ENCODE data around the gene RER1. TPM values are rescaled to one million over a fixed set of nuclear protein-coding genes. Genes with fewer than 3 reads are reported as not detected.

The RER1 gene
- total and polyA plus RNA-seq, 3 experiments from 2014 or later, result 166 to 222 (median 214) TPM

- Mint-ChIP-seq H3K4me3 (peak overlapping the region in 2 of 7 donors; percentile 9 to 48), H3K36me3 (peaks cover 0 to 69% (median 7%) of the 10 kb centered on the region in 3 donors), H3K9me3 (no peaks in the 10 kb centered on the region), H3K27ac (peak overlapping the region in 2 of 8 donors; percentile 56 to 77), H3K27me3 (no peaks in the 10 kb centered on the region), H3K4me1 (peaks cover 32 to 61% (median 44%) of the 10 kb centered on the region in 3 donors)
- CTCF ChIA-PET, result interaction anchor here (1.6 kb wide), 1 partner anchor 200 kb away, joined by 6 read pairs; the partner anchor contains the start of gene FAAP20
- no peaks in the 10 kb centered on the region for H3K27me3 ChIP-seq (ENCODE audit: insufficient read depth, low read length, poor library complexity, severe bottlenecking)
- no peak for DNase-seq
- H3K4me3 ChIP-seq (ENCODE audit: low read length), result no peak overlapping the region
- no peaks in the 10 kb centered on the region for H3K9me3 ChIP-seq (ENCODE audit: low read length)
- no peak overlapping the region for H3K27ac ChIP-seq (ENCODE audit: low read depth, low read length)
- H3K4me1 ChIP-seq (ENCODE audit: insufficient read depth, low read length), result peaks cover 34% of the 10 kb centered on the region
- H3K36me3 ChIP-seq (ENCODE audit: insufficient read depth, low read length), result peaks cover 44% of the 10 kb centered on the region
- POLR2A ChIA-PET, result no interaction called here
Measured at GRCh38 chr1:2395245-2395644, 3.6 kb downstream of the RER1 start.

DNA sequence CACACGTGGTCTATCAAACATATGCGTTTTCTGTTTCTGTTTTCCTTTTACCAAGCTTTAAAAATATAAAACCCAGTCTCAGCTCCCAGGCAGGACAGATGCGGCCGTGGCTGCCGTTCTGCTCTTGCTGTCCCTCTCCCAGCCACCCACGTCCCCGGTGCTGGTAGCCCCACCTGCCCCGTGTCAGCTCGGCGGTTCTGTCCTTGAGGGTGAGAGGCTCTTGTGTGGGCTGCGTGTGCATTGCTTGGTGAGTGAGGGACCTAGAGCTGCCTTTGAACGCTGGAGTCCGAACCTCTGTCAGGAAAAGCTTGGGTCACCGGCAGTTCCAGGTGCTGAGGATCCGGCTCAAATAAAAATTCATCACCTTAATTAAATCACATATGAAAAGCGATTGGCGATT is 4.4 kb downstream of the RER1 start:
- no peak overlapping the region for H3K4me3 Mint-ChIP-seq
- Histone ChIP-seq H3K4me1 (ENCODE audit: insufficient read depth, low read length) (peaks cover 27% of the 10 kb centered on the region), H3K36me3 (ENCODE audit: insufficient read depth, low read length) (peaks cover 52% of the 10 kb centered on the region), H3K27ac (ENCODE audit: low read depth, low read length) (no peak overlapping the region), H3K4me3 (ENCODE audit: low read length) (no peak overlapping the region), H3K9me3 (ENCODE audit: low read length) (no peaks in the 10 kb centered on the region), H3K27me3 (ENCODE audit: insufficient read depth, low read length, poor library complexity, severe bottlenecking) (no peaks in the 10 kb centered on the region)
- H3K27me3 Mint-ChIP-seq, result no peaks in the 10 kb centered on the region
- ChIA-PET CTCF (interaction anchor here (1.6 kb wide), 1 partner anchor 201 kb away, joined by 6 read pairs; the partner anchor contains the start of gene FAAP20), POLR2A (no interaction called here)
- H3K9me3 Mint-ChIP-seq, result no peaks in the 10 kb centered on the region
- DNase-seq, result no peak
- H3K36me3 Mint-ChIP-seq, result peaks cover 0 to 76% (median 9%) of the 10 kb centered on the region in 3 donors
- H3K4me1 Mint-ChIP-seq, result peaks cover 32 to 61% (median 50%) of the 10 kb centered on the region in 3 donors
- peak overlapping the region in 2 of 8 donors; percentile 24 to 56 for H3K27ac Mint-ChIP-seq

DNA sequence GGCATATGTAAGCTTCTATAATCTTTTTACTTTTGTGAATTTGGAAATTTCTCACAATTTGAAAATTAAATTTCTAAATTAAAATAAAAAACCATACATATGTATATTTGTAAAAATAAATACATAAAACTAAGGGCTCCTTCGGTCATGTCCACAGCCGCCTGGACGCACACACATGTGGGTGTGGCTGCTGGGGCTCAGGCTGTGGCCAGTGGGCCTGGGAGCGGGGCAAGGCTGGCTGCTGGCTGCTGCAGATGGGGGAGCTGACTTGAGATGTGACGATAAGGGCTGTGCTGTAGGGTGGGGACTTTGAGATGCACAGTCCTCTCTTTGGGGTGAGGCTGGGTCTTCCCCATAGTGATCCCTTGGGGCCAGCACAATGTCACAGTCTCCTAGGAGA is 4.8 kb downstream of the RER1 start:
- Histone ChIP-seq H3K36me3 (ENCODE audit: insufficient read depth, low read length) (peaks cover 54% of the 10 kb centered on the region), H3K27me3 (ENCODE audit: insufficient read depth, low read length, poor library complexity, severe bottlenecking) (no peaks in the 10 kb centered on the region), H3K9me3 (ENCODE audit: low read length) (no peaks in the 10 kb centered on the region), H3K4me3 (ENCODE audit: low read length) (no peak overlapping the region), H3K27ac (ENCODE audit: low read depth, low read length) (no peak overlapping the region), H3K4me1 (ENCODE audit: insufficient read depth, low read length) (peaks cover 27% of the 10 kb centered on the region)
- POLR2A ChIA-PET, result no interaction called here
- no peak for DNase-seq
- CTCF ChIA-PET, result interaction anchor here (1.6 kb wide), 1 partner anchor 202 kb away, joined by 6 read pairs; the partner anchor contains the start of gene FAAP20
- peak overlapping the region in 2 of 8 donors; percentile 34 to 56 for H3K27ac Mint-ChIP-seq
- no peaks in the 10 kb centered on the region for H3K9me3 Mint-ChIP-seq
- no peaks in the 10 kb centered on the region for H3K27me3 Mint-ChIP-seq
- peaks cover 0 to 78% (median 9%) of the 10 kb centered on the region in 3 donors for H3K36me3 Mint-ChIP-seq
- peaks cover 32 to 60% (median 50%) of the 10 kb centered on the region in 3 donors for H3K4me1 Mint-ChIP-seq
- H3K4me3 Mint-ChIP-seq, result peak overlapping the region in 1 of 7 donors; percentile 30

DNA sequence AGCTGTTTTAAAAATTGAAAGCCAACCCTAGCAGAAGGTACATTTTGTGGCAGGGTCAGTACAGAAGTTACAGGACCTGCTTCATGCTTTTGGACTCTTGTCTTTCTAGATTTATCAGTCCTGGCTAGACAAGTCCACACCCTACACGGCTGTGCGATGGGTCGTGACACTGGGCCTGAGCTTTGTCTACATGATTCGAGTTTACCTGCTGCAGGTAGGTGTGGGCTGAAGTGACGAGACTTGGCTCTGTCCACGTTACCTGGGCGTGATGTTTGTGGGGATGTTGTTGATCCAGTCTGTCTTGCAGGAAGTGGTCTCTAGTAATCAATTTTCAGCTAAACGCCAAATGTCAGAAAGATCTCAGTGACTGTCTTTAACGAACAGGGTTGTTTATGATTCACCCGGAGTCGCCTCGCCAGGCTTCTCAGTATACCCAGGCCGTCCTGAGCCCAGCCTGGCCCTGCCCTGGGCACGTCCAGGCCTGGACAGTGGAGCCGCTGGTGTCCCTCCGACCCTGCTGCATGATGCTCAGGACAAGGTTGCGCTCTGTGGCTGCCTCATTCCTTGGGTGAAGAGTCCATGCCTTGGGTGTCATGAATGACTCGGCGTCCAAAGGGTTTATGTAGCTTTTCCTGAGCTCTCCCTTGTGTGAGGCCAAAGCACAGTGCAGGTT is 5.5 kb downstream of the RER1 start:
- no peak for DNase-seq
- H3K27ac ChIP-seq (ENCODE audit: low read depth, low read length), result no peak overlapping the region
- H3K4me1 Mint-ChIP-seq, result peaks cover 32 to 60% (median 49%) of the 10 kb centered on the region in 3 donors
- H3K27ac Mint-ChIP-seq, result peak overlapping the region in 4 of 8 donors; percentile 17 to 56 (median 47)
- no peaks in the 10 kb centered on the region for H3K9me3 Mint-ChIP-seq
- H3K27me3 Mint-ChIP-seq, result no peaks in the 10 kb centered on the region
- ChIA-PET CTCF (interaction anchor here (1.6 kb wide), 1 partner anchor 202 kb away, joined by 6 read pairs; the partner anchor contains the start of gene FAAP20), POLR2A (no interaction called here)
- H3K4me3 Mint-ChIP-seq, result peak overlapping the region in 1 of 7 donors; percentile 30
- H3K4me1 ChIP-seq (ENCODE audit: insufficient read depth, low read length), result peaks cover 26% of the 10 kb centered on the region
- H3K27me3 ChIP-seq (ENCODE audit: insufficient read depth, low read length, poor library complexity, severe bottlenecking), result no peaks in the 10 kb centered on the region
- no peak overlapping the region for H3K4me3 ChIP-seq (ENCODE audit: low read length)
- peaks cover 61% of the 10 kb centered on the region for H3K36me3 ChIP-seq (ENCODE audit: insufficient read depth, low read length)
- peaks cover 0 to 85% (median 10%) of the 10 kb centered on the region in 3 donors for H3K36me3 Mint-ChIP-seq
- H3K9me3 ChIP-seq (ENCODE audit: low read length), result no peaks in the 10 kb centered on the region

GRCh38 chr1:2398871-2399270 is 7.2 kb downstream of the RER1 start:
- peaks cover 16 to 44% (median 32%) of the 10 kb centered on the region in 3 donors for H3K4me1 Mint-ChIP-seq
- no peak for DNase-seq
- ChIA-PET POLR2A (no interaction called here), CTCF (no interaction called here)
- Histone ChIP-seq H3K27ac (ENCODE audit: low read depth, low read length) (no peak overlapping the region), H3K4me1 (ENCODE audit: insufficient read depth, low read length) (peaks cover 9% of the 10 kb centered on the region), H3K9me3 (ENCODE audit: low read length) (no peaks in the 10 kb centered on the region), H3K4me3 (ENCODE audit: low read length) (no peak overlapping the region), H3K36me3 (ENCODE audit: insufficient read depth, low read length) (peaks cover 69% of the 10 kb centered on the region), H3K27me3 (ENCODE audit: insufficient read depth, low read length, poor library complexity, severe bottlenecking) (no peaks in the 10 kb centered on the region)
- peak overlapping the region in 1 of 7 donors; percentile 12 for H3K4me3 Mint-ChIP-seq
- H3K9me3 Mint-ChIP-seq, result no peaks in the 10 kb centered on the region
- peak overlapping the region in 4 of 8 donors; percentile 42 to 71 (median 48) for H3K27ac Mint-ChIP-seq
- peaks cover 0 to 87% (median 11%) of the 10 kb centered on the region in 3 donors for H3K36me3 Mint-ChIP-seq
- no peaks in the 10 kb centered on the region for H3K27me3 Mint-ChIP-seq

DNA sequence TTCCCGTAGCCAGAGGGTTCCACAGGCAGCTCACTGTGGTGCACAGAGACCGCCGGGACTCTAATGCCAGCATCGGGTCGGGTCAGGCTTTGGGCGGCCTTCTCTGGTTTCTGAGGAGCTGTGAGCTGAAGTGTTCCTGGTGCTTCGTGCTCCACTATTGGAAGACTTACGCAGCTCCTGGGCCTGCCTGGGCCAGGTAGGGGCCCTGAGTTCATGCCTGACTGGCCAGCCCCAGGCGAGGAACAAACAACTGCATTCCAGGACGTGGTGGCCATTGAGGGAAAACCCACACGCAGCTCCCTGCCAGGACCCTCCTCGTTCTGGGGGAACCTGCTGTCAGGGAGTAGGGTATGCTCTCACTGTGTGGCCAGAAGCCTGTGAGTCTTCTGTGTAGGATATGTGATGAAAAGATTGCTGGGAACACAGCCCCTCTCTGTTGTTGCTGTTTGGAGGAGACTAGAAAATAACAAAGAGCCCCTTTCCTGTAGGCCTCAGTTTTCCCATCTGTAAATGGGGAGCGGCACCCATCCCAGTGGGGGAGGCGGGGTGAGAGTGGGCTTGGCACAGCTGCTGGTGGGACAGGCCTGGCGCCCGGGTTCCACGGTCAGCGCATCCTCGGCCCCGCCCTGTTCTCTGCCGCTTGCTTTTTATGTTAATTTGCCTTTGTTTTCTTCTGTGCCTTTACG is 8.4 kb downstream of the RER1 start:
- Histone ChIP-seq H3K36me3 (ENCODE audit: insufficient read depth, low read length) (peaks cover 77% of the 10 kb centered on the region), H3K4me1 (ENCODE audit: insufficient read depth, low read length) (no peaks in the 10 kb centered on the region), H3K27ac (ENCODE audit: low read depth, low read length) (no peak overlapping the region), H3K4me3 (ENCODE audit: low read length) (no peak overlapping the region), H3K9me3 (ENCODE audit: low read length) (no peaks in the 10 kb centered on the region), H3K27me3 (ENCODE audit: insufficient read depth, low read length, poor library complexity, severe bottlenecking) (no peaks in the 10 kb centered on the region)
- H3K36me3 Mint-ChIP-seq, result peaks cover 0 to 88% (median 10%) of the 10 kb centered on the region in 3 donors
- H3K27me3 Mint-ChIP-seq, result no peaks in the 10 kb centered on the region
- DNase-seq, result no peak
- H3K4me1 Mint-ChIP-seq, result peaks cover 7 to 33% (median 21%) of the 10 kb centered on the region in 3 donors
- peak overlapping the region in 5 of 8 donors; percentile 26 to 81 (median 70) for H3K27ac Mint-ChIP-seq
- ChIA-PET CTCF (no interaction called here), POLR2A (no interaction called here)
- peak overlapping the region in 1 of 7 donors; percentile 70 for H3K4me3 Mint-ChIP-seq
- H3K9me3 Mint-ChIP-seq, result no peaks in the 10 kb centered on the region

GRCh38 chr1:2400576-2400909 is 8.9 kb downstream of the RER1 start:
- Histone ChIP-seq H3K4me3 (ENCODE audit: low read length) (no peak overlapping the region), H3K9me3 (ENCODE audit: low read length) (no peaks in the 10 kb centered on the region), H3K4me1 (ENCODE audit: insufficient read depth, low read length) (no peaks in the 10 kb centered on the region), H3K36me3 (ENCODE audit: insufficient read depth, low read length) (peaks cover 82% of the 10 kb centered on the region), H3K27me3 (ENCODE audit: insufficient read depth, low read length, poor library complexity, severe bottlenecking) (no peaks in the 10 kb centered on the region), H3K27ac (ENCODE audit: low read depth, low read length) (no peak overlapping the region)
- Mint-ChIP-seq H3K27ac (peak overlapping the region in 5 of 8 donors; percentile 26 to 81 (median 70)), H3K4me3 (peak overlapping the region in 1 of 7 donors; percentile 70), H3K9me3 (no peaks in the 10 kb centered on the region), H3K36me3 (peaks cover 0 to 90% (median 9%) of the 10 kb centered on the region in 3 donors), H3K27me3 (no peaks in the 10 kb centered on the region), H3K4me1 (peaks cover 5 to 29% (median 20%) of the 10 kb centered on the region in 3 donors)
- no peak for DNase-seq
- POLR2A ChIA-PET, result no interaction called here
- CTCF ChIA-PET, result no interaction called here

All from CD8-positive, alpha-beta memory T cell (primary cell).